ENCODE results near the gene ADGRD1.
A peak's percentile ranks its signal among the peaks of the same experiment; 100 is the strongest.

The ADGRD1 gene

GRCh38 chr12:131176266-131176665 lies 222.6 kb downstream of the ADGRD1 start:
- no peak for DNase-seq

DNA sequence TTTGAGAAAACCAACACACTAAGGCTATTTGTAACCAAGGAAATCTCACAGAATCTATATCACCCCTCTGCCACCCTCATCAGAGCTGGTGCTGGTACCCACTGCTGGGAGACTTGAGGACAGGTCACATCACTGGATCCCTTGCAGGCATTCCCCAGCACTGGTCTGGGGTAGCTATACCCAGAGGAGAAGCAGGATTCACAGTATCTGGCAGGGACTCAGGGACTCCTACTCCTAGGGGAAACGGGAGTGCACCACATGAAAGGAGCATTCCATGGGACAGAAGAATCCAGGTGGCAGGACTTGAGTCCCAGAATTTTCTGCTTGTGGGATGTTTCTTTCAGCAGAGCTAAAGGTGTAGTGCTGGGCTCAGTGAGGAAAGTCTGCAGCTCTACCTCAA lies 223.2 kb downstream of the ADGRD1 start:
- peak; percentile 28 for DNase-seq

GRCh38 chr12:131177599-131177998 lies 223.9 kb downstream of the ADGRD1 start:
- no peak for DNase-seq

DNA sequence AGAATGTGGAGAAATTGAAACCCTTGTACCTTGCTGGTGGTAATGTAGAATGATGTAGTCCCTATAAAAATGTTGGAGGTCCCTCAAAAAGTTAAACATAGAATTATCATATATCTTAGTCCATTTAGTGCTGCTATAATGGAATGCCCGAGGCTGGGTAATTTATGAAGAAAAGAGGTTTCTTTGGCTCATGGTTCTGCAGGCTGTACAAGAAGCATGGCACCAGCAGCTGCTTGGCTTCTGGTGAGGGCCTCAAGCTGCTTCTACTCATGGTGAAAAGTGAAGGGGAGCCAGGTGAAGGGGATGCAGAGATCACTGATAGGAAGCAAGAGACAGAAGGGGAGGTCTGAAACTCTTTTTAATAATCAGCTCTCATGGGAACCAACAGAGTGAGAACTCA lies 233.9 kb downstream of the ADGRD1 start:
- no peak for DNase-seq

GRCh38 chr12:131188131-131189050 lies 234.7 kb downstream of the ADGRD1 start:
- peak; percentile 32 for DNase-seq

DNA sequence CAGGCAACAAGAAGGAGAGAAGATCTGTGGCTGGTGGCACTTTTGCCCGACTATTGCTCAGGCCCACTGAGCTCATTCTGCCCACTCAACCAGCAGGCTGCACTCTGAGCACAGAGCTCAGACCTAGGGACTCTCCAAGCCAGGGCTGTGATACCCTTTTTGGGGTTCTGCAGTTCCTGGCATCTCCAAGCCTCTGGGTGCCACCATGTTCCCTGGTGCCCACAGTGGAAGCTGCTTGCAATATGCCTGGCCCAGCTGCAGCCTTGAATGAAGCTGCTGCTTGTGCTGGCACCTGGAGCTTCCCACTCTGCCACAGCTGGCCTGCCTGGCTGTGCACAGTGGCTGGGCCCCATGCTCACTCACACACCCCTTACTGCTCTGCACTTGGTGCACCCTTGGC lies 236.1 kb downstream of the ADGRD1 start:
- no peak for DNase-seq

DNA sequence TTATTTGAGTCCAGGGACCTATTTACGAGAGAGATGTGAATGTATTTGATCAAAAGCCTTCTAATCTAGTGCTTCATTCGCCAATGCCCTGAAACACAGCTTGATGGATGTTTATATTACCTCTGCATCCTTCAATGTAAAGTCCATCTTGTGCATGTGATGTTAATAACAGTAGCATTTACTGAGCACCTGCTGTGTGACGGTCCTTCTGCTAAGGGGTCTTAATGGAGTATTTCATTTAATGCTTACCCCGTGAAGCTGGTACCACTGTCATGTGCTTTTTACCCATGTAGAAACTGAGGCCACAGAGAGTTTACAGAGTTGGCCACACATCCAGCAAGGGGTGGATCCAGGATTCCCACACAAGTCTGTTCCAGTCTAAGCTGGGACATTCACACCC lies 237.3 kb downstream of the ADGRD1 start:
- DNase-seq: no peak
